GM19099 (cell line): ENCODE measurements around the gene TMEM234.

Source experiments
- POLR2A ChIP-seq: IDR thresholded peaks from 3 replicates; pipeline ENCODE4 v1.6.1; 2011; ENCODE audit warnings: low read depth; ENCODE audit not compliant: insufficient read length; ENCODE audit errors: extremely low read depth

The TMEM234 gene

DNA sequence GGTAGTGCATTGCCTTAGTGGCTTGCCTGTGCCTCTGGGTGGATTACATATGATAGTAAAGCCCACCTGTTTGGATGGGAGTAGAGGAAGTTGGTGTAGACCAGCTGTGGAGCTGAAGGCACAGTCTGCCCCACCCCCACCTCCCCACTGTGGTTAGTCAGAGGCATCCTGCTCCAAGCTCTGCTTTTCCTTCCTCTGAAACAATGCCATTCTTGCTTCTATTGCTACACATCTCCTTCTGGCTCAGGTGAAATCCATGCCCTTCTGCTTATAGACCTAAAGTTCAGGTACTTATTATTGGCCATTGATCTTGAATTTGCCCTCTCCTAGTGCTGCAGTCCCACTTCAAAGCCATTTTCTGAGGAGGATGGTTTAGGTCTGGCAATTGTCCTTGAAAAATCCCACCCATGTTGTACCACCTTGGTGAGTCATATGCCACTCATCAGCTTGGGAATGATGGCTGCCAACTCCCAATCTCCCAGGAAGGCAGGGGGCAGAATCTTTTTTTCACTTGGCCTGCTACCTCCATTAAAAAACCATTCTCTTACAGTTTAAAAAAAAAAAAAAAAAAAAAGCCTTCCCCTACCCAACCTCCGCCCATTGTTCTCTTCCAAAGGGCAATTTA is 49.4 kb downstream of the TMEM234 start:
- no peak for TF ChIP-seq POLR2A

DNA sequence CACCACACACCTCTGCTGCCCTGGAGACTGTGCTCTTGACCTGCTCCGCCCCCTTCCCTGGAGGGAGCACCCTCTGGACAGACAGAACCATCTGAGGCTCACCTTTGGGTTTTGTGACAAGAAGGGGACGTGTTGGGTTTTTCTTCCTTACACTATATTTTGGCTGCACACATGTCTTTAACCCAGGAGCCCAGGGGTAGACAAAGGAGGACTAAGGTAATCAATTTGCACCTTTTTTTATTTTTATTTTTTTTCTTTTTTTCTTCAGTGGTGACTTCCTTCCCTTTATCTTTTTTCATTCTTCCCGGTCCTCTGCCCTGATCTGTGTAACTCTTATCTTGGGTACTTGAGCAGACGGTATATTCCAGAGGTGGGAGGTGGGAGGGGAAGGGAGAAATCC is 51.2 kb downstream of the TMEM234 start:
- TF ChIP-seq POLR2A, result no peak
